ENCODE results near the gene MYL2. TPM values are rescaled to one million over a fixed set of nuclear protein-coding genes. Genes with fewer than 3 reads are reported as not detected.

Gene MYL2
- total RNA-seq, 3 donors from 2014 or later: 3.8 to 13.2 TPM; not detected in 1

DNA sequence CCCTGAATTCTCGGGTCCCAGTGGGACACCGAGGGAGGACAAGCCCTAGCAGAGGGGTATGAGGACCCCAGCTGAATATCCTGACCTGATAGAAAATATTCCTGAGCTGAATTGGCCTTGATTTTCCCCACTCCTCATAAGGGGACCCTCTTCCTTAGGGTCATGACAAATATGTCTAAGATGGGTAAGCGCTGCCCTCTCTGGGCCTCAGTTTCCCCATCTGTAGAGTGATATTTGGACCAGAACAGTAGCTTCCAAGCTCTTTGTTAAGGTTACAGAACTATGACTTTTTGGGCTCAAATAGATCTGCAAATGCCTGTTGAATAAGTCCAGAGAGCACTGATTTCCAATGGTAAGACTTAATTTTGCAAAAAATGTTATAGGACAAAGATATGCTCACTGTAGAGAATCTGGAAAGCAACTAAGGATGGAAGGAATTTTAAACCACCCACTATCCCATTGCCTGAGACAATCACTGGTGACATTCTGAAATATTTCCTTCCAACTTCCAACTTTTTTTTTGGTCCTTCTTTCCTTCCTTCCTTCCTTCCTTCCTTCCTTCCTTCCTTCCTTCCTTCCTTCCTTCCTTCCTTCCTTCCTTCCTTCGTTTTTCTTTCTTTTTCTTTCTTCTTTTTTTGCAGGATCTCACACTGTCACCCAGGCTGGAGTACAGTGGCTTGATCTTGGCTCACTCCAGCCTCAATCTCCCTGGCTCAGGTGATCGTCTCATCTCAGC is 32.0 kb downstream of the MYL2 start:
- Histone ChIP-seq H3K4me3 (no peak overlapping the region), H3K36me3 (ENCODE audit: low read depth) (no peaks in the 10 kb centered on the region), H3K4me1 (ENCODE audit: low read depth) (no peaks in the 10 kb centered on the region), H3K9me3 (no peaks in the 10 kb centered on the region)
- intact Hi-C loops (cut with DNase I, micrococcal nuclease): loop anchor here in 1 of 2 donors (10.0 kb wide), 1 partner anchor 434 kb away; the partner anchor contains the start of gene ARPC3
- DNase-seq (no peak), ATAC-seq (no peak)
- TF ChIP-seq, protein P1, sequence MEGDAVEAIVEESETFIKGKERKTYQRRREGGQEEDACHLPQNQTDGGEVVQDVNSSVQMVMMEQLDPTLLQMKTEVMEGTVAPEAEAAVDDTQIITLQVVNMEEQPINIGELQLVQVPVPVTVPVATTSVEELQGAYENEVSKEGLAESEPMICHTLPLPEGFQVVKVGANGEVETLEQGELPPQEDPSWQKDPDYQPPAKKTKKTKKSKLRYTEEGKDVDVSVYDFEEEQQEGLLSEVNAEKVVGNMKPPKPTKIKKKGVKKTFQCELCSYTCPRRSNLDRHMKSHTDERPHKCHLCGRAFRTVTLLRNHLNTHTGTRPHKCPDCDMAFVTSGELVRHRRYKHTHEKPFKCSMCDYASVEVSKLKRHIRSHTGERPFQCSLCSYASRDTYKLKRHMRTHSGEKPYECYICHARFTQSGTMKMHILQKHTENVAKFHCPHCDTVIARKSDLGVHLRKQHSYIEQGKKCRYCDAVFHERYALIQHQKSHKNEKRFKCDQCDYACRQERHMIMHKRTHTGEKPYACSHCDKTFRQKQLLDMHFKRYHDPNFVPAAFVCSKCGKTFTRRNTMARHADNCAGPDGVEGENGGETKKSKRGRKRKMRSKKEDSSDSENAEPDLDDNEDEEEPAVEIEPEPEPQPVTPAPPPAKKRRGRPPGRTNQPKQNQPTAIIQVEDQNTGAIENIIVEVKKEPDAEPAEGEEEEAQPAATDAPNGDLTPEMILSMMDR (IDR thresholded peaks at IDR 0.05): no peak

DNA sequence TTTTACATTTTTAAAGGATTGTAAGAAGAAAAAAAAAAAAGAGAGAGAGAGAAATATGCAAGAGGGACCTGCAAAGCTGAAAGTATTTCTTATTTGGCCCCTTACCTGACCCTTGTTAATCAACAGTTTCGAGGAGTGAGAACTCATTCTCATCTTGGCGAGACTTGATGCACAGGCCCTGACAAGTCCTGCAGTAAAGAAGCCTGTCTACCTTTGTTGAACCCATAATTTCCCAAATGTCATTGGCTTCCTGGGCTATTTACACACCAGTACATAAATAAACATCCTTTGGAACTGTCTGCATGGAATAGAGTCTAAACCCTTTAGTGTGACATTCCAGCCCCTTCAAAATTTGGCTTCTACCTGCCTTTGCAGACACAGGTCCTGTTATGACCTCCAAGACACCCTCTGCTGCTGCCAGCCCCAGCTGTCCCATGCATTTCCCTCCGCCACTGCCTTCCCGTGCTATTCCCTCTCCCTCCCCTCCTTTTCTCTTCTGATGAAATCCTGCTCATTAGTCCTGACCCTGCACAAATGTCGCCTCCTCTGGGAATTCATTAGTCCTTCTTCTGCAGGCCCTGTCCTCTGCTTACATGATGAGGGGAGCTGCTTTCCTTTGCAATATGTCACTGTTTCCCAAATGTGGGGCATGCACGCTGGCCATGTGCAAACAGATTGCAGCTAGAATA is 35.1 kb downstream of the MYL2 start:
- Histone ChIP-seq H3K4me1 (ENCODE audit: low read depth) (no peaks in the 10 kb centered on the region), H3K9me3 (no peaks in the 10 kb centered on the region), H3K4me3 (no peak overlapping the region), H3K36me3 (ENCODE audit: low read depth) (no peaks in the 10 kb centered on the region)
- intact Hi-C loops (cut with DNase I, micrococcal nuclease): loop anchor here in 1 of 2 donors (10.0 kb wide), 1 partner anchor 430 kb away; the partner anchor contains the start of gene ARPC3
- ATAC-seq: no peak
- DNase-seq: no peak
- TF ChIP-seq, protein P1 (IDR thresholded peaks at IDR 0.05): no peak

DNA sequence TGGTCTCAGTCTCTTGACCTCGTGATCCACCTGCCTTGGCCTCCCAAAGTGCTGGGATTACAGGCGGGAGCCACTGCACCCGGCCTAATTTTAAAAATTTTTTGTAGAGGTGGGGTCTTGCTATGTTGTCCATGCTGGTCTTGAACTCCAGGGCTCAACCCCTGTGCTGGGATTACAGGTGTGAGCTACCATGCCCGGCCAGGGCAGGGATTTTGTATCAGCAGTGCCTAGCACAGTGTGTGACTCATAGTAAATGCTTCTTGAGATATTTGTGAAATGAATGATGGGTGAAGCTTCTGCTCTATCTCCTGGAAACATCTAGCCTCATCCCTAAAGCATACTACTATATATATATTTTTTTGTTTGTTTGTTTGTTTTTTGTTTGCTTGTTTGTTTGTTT is 37.1 kb downstream of the MYL2 start:
- TF ChIP-seq, protein P1 (IDR thresholded peaks at IDR 0.05): no peak
- intact Hi-C loops (cut with DNase I, micrococcal nuclease): loop anchor here in 1 of 2 donors (10.0 kb wide), 1 partner anchor 428 kb away; the partner anchor contains the start of gene ARPC3
- Histone ChIP-seq H3K9me3 (no peaks in the 10 kb centered on the region), H3K4me1 (ENCODE audit: low read depth) (no peaks in the 10 kb centered on the region), H3K36me3 (ENCODE audit: low read depth) (no peaks in the 10 kb centered on the region), H3K4me3 (no peak overlapping the region)
- DNase-seq (no peak), ATAC-seq (no peak)

DNA sequence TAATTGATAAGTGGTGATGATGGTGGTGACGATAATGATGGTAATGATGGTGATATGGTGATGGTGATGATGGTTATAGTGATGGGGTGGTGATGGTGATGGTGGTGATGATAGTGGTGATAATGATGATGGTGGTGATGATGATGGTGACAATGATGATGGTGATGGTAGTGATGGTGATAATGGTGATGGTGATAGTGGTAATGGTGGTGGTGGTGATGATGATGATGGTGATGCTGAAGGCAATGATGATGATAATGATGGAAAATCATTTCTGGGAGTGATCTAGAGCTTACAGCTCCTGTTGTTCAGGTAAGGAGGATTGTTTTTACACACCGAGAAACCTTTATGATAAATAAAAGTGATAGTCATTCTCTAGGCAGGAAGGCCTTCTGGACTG is 39.7 kb downstream of the MYL2 start:
- intact Hi-C loops (cut with DNase I, micrococcal nuclease): loop anchor here in 1 of 2 donors (10.0 kb wide), 1 partner anchor 426 kb away; the partner anchor contains the start of gene ARPC3
- Histone ChIP-seq H3K9me3 (no peaks in the 10 kb centered on the region), H3K4me3 (no peak overlapping the region), H3K4me1 (ENCODE audit: low read depth) (no peaks in the 10 kb centered on the region), H3K36me3 (ENCODE audit: low read depth) (no peaks in the 10 kb centered on the region)
- ATAC-seq (no peak), DNase-seq (no peak)
- TF ChIP-seq, protein P1 (IDR thresholded peaks at IDR 0.05): no peak

DNA sequence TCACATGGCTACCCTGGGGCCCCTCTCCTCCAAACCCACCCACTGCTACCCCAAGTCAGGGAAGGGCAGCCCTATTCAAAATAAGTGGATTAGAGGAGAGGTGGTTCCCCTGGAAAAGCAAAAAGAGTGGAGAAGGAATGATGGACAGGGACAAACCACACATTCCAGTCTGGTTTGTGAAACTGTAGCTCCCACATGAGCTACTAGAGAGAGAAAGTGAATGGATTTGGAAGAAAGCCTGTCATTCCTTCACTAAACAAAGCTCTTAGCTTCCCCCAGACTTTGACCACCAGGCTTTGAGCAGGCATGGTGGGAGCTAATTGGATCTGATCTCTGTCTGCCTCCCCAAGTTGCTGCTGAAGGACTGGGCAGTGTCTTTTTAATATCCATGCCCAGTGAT is 45.6 kb downstream of the MYL2 start:
- no peaks in the 10 kb centered on the region for H3K4me1 ChIP-seq (ENCODE audit: low read depth)
- ATAC-seq: no peak
- no peaks in the 10 kb centered on the region for H3K36me3 ChIP-seq (ENCODE audit: low read depth)
- intact Hi-C loops (cut with DNase I, micrococcal nuclease): no loop called here
- H3K9me3 ChIP-seq: no peaks in the 10 kb centered on the region
- DNase-seq: no peak
- no peak overlapping the region for H3K4me3 ChIP-seq
- TF ChIP-seq, protein P1 (IDR thresholded peaks at IDR 0.05): no peak

All from mucosa of descending colon (tissue), 3 donors.